ENCODE results near the gene ABCD2.

GRCh38 chr12:39622306-39622705, 2.7 kb upstream of the ABCD2 start:
- TF ChIP-seq POLR2A (IDR thresholded peaks at IDR 0.05) (no peak), CTCF (IDR thresholded peaks at IDR 0.05) (no peak), EP300 (IDR thresholded peaks at IDR 0.05; ENCODE audit: low read depth) (no peak)
